GM18505 (cell line): ENCODE results near the gene TMEM51.

Source experiments
- ATAC-seq: cut with Tn5 transposase; IDR thresholded peaks from one replicate; pipeline ENCODE4 v1.9.1; 2021; ENCODE audit not compliant: unreplicated experiment
- POLR2A ChIP-seq: IDR thresholded peaks from 4 replicates; pipeline ENCODE4 v1.6.1; 2011; ENCODE audit warnings: borderline replicate concordance; ENCODE audit not compliant: insufficient read depth, insufficient read length; ENCODE audit errors: extremely low read depth

TMEM51 gene

DNA sequence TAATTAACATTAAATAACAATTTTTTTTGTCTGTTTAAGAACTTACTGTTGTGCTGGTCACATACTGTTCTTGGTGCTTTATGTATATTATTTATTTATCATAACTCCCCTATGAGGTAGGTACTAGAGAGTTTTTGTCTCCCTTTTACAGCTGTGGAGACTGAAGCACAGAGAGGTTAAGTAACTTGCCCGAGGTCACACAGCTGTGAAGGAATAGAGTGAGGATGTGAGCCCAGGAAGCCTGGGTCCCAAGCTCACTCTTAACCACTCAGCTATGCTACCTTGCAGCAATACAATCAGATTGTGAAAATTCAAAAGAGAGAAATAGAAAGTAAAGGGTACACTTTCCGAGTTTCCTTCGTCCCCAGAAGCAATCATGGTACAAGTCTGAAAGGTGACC is 57.9 kb downstream of the TMEM51 start:
- no peak for ATAC-seq
- no peak for TF ChIP-seq POLR2A

DNA sequence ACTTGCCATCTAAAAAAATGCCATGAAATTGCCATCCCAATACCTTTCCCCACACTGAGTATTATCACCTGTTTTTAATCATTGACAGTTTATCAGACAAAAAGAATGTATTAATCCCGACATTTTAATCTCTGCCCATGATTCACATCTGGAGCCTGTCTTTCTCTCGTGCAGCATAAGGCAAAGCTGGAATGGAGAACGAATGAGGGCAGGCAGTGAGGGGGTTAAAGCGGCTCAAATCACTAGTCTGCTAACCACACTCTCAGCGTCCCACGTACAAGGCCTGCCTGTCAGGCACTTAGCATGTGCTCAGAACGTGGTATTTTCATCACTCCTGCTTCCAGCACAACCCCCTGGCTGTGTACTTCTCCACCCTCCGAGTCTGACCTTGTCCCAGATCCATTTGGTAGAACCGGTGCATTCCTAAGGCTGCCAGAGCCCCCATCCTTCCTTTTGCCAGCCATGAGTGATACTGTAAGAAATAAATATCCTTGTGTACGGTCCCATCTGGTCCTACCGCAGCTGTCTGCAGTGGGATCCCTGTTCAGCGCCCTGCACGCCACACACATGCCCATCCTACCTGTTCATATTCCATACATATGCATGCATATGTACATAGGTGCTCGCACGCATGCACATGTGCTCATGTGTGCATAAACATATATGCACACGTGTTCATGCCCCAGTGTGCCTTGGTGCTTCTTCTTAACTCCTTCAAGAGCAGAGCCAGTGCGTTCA is 58.8 kb downstream of the TMEM51 start:
- no peak for ATAC-seq
- TF ChIP-seq POLR2A = no peak

DNA sequence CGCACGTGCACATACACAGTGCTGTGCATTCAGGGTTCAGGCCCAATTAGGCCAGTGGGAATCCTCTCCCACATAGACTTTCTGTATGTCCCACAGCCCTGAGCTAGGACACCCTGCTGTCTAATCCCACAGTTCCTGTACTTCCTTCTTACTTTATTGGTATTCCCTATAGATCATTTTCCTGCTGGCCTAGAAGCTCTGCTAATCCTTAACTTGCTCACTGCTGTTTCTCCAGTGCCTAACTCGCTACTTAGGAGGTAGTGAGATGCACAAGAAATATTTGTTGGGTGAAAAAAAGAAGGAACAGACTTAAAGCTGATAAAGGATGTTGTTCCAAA is 59.4 kb downstream of the TMEM51 start:
- TF ChIP-seq POLR2A = no peak
- ATAC-seq = no peak

DNA sequence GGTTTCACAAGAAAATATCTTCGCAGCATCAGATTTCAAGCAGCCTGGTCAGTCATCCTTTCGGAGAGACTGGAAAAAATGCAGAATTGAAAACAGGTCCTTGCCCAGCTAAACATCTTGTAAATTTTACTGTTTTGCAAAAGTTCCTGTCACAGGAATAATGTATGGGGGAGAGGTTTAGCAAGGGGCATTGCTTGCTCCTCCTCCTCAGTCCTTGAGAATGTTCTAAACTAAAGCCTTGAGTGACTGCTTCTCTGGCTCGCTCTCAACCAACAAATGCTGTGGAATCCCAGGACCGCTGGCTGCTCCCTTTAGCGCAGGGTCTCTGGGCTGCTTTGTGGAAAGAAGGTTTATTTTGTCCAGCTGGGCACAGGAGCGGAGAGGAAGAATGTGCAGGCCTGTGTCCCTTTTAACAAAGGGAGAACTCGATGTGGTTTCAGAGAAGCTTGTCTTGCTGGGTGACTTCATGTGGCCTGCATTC is 59.8 kb downstream of the TMEM51 start:
- ATAC-seq = no peak
- no peak for TF ChIP-seq POLR2A

DNA sequence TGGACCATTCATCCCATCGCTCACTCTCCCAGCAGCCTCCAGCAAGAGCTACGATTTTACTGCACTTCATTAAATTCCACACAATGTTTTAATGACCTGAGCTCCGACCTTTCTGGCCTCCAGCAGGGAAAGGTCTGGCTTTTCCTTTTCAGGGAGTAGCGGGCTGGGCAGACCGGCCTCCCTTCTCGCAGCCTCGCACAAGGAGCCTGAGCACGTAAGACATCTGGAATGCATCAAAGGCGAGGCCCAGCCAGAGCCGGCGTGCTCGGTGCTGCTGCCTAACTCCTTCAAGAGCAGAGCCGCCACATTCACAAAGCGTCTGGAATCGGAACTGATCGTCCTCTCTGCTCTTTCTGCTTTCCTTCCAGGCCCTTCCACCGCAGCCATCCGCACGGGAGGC is 61.0 kb downstream of the TMEM51 start:
- TF ChIP-seq POLR2A = no peak
- no peak for ATAC-seq

DNA sequence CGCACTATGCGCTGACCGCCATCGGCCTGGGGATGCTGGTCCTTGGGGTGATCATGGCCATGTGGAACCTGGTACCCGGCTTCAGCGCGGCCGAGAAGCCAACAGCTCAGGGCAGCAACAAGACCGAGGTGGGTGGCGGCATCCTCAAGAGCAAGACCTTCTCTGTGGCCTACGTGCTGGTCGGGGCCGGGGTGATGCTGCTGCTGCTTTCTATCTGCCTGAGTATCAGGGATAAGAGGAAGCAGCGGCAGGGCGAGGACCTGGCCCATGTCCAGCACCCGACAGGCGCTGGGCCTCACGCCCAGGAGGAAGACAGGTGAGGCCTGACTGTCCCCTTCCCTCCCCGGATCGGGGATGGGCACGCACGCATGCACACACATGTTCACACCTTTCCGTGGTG is 61.6 kb downstream of the TMEM51 start:
- ATAC-seq = no peak
- TF ChIP-seq POLR2A = no peak

DNA sequence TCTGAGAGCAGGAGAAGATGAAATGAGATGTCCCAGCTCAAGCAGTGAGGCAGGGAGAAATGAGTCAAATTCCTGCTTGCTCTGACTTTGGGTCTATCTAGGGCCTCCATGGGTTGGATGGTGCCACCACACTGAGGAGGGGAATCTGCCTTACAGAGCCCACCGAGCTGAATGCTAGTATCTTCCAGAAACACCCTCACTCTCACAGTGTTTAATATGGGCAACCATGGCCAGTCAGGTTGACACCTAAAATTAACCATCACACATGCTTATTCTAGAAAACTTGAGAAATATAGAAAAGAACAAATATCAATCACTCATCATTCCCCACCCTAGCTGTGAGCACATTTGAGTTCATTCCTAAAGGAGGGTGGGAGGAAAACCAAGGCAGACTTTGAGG is 64.1 kb downstream of the TMEM51 start:
- ATAC-seq = no peak
- no peak for TF ChIP-seq POLR2A

DNA sequence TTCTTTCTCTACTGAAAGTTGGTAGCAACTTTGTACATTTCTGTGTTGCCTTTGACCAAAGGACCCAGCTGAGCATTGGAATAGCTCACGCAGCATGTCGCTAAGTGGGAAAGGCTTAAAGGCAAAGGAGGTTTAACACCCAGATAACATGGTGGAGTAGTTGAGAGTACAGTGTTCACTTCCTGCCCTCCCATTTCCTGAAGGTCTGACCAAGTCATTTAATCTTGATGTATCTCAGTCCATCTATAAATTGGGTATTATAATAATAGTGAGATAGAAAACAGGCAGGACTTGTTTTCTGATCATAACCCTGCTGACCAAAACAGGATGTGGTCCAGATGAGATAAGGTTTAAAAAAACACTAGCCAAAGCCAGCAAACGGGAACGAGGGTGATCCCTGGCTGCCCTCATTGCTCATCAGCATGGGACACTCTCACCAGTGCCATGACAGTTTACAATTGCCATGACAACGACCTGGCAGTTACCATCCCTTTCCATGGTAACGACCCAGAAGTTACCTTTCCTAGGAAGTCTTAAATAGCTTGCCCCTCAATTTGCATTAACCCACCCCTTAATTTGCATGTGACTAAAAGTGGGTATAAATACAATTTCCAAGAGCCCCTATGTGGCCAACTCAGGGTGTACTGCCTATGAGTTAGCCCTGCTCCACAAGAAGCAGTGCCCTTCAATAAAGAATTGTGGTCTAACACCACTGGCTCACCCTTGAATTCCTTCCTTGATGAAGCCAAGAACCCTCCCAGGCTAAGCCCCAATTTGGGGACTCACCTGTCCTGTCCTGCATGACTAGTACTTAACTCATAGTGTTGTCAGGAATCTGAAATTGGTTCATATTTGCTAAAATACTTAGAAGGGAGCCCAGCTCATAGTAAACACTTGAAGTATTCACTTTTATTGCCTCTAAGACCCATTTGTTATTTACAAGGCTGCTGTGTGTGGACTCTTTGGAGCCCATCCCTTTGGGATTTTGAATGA is 65.0 kb downstream of the TMEM51 start:
- no peak for ATAC-seq
- no peak for TF ChIP-seq POLR2A

DNA sequence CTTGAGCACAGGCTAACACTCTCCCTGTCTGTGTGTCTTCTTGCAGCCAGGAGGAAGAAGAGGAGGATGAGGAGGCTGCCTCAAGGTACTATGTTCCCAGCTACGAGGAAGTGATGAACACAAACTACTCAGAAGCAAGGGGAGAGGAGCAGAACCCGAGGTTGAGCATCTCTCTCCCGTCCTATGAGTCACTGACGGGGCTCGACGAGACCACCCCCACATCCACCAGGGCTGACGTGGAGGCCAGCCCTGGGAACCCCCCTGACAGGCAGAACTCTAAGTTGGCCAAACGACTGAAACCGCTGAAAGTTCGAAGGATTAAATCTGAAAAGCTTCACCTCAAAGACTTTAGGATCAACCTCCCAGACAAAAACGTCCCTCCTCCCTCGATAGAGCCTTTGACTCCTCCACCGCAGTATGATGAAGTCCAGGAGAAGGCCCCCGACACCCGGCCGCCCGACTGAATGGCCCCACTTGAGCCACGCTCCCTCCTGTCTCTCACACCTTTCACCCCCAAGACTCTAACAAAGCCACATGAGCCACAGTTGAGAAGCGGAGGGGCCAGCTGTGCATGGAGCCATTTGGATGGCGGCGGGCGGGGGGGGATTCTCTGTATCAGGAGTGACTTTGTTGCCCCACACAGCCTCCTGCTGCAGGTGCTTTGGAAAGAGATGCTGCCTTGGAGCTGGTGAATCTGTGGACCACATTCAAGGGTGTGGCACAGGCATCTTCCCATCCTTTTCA is 65.9 kb downstream of the TMEM51 start:
- no peak for TF ChIP-seq POLR2A
- no peak for ATAC-seq

DNA sequence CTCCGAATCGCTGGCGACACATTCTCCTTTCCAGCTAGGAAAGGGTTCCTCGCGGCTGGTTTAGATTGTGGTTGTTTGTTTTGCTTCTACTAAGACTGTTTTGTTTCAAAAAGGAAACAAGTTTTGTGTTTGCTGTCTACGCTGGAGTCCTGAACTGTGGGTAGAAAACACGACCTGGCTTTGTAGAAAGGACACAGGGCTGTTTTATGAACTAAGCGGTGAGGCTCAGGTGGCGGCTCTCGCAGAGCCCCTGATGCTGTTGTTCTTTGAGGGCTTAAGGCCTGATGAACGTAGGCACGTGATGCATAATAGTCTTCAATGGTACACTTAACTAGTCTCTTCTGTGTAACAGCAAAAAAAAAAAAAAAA is 66.5 kb downstream of the TMEM51 start:
- TF ChIP-seq POLR2A = no peak
- no peak for ATAC-seq

DNA sequence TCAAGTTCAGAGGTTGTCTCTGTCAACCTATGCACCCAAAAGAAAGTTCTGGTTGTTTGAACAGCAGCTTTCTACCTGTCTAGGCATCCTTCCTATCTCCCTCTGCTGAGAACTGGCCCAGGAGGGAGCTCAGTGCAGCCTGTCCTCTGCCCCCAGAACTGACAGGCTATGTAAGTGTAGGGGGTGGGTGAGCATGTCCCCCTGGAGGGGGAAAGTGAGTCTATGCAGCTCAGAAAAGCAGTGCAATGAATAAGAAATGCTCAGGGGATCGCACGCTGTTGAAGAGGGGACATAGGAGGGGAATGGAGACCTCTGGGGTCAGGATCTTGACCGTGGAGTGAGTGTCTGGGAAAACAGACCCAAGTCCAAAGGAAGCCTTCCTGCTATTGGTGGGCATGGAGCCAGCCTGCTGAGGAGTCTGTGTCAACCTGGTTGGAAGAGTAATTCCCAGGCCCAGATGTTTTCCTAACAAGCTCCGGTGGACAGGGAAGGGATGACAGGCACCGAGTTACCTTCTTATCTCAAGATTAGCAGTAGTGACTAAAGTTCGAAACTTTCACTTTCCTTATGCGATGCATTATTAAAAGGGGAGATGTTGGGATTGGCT is 67.4 kb downstream of the TMEM51 start:
- no peak for ATAC-seq
- TF ChIP-seq POLR2A = no peak

DNA sequence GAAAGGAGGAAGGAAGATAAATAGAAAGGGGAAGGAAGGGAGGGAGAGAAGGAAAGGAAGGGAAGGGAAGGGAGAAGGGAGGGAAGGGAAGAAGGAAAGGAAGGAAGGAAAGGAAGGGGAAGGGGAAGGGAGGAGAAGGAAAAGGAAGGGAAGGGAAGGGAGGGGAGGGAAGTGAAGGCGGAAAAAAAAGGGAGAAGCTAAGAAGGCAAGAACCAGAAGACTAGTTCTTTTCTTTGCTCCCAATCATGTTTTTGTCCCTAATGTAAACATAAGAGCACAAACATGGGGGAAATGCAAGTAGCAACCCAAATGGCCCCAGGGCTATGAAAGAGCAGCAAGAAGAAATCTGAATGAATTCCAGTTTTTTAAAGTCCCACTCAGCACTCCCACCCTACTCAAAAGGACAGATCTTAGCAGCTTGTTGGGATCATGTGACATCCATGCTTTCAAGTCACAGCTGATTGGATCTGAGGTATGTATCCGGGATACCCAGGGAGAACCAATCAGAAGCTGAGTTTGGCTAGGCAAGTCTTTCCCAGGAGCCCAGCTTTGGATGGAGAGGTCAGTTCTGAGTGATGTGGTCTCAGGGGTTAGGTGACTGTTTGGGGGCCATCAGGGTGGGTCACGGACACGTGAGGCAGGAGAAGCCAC is 69.2 kb downstream of the TMEM51 start:
- ATAC-seq = no peak
- TF ChIP-seq POLR2A = no peak
